Lung (tissue), 12 donors: ENCODE results near the gene BBOX1. TPM values are rescaled to one million over a fixed set of nuclear protein-coding genes. Genes with fewer than 3 reads are reported as not detected.
A peak's percentile ranks its signal among the peaks of the same experiment; 100 is the strongest.

Experiments used
- ATAC-seq: fragments of 200-7000 bp; cut with Tn5 transposase; one replicate; pipeline ENCODE4 v1.9.1; 2020; ENCODE audit warnings: moderate number of reproducible peaks; ENCODE audit not compliant: insufficient read depth, low FRiP score
- DNase-seq, 3 donors: peaks; one replicate each; pipeline ENCODE4 v3.0.0-alpha.2; 2013 to 2017
- H3K27ac ChIP-seq, 2 donors: one replicate each; pipeline ENCODE4 v1.5.1; 2013; ENCODE audit warnings: mild to moderate bottlenecking in 2 of 2, moderate library complexity in 2 of 2, control low read depth in 1 of 2, inconsistent platforms in 1 of 2, low read depth in 1 of 2, low read length in 1 of 2
- H3K27me3 ChIP-seq, 3 donors: one replicate each; pipeline ENCODE4 v1.5.1; 2013; ENCODE audit warnings: low read length in 2 of 3; ENCODE audit not compliant: control insufficient read depth in 3 of 3, insufficient read depth in 3 of 3
- H3K36me3 ChIP-seq, 4 donors: one replicate each; pipeline ENCODE4 v1.5.1; 2013; ENCODE audit warnings: low read length in 4 of 4, mild to moderate bottlenecking in 1 of 4, moderate library complexity in 1 of 4; ENCODE audit not compliant: control insufficient read depth in 4 of 4, insufficient read depth in 4 of 4
- H3K4me1 ChIP-seq, 5 donors: one replicate each; pipeline ENCODE4 v1.5.1; 2013; ENCODE audit warnings: low read length in 5 of 5, mild to moderate bottlenecking in 2 of 5, moderate library complexity in 1 of 5; ENCODE audit not compliant: control insufficient read depth in 5 of 5, insufficient read depth in 5 of 5
- H3K4me3 ChIP-seq: one replicate; pipeline ENCODE4 v1.5.1; 2013; ENCODE audit warnings: mild to moderate bottlenecking, control low read depth, moderate library complexity
- H3K9ac ChIP-seq, 2 donors: one replicate each; pipeline ENCODE4 v1.5.1; 2013; ENCODE audit warnings: low read length in 2 of 2, control low read depth in 1 of 2; ENCODE audit not compliant: insufficient read depth in 1 of 2
- H3K9me3 ChIP-seq, 4 donors: one replicate each; pipeline ENCODE4 v1.5.1; 2013; ENCODE audit warnings: low read length in 3 of 4, mild to moderate bottlenecking in 1 of 4, moderate library complexity in 1 of 4; ENCODE audit not compliant: control insufficient read depth in 4 of 4, insufficient read depth in 3 of 4
- WGBS, 2 donors: extraction: QIAGEN DNeasy Blood & Tissue Kit; methylation state at CpG; one replicate each; pipeline ENCODE4 v1.1.7; 2013; 5-methylcytosine and 5-hydroxymethylcytosine counted together
- polyA plus RNA-seq, 2 donors: library from polyadenylated mRNA; stranded (reverse); fragments of 200-250 nt; gene quantifications; one replicate each; pipeline ENCODE4 v1.2.1, GENCODE V29; 2013
- total RNA-seq, 2 donors: library from RNA; depleted of rRNA in 1 of 2; stranded (reverse); fragments of >200 nt in 1 of 2; gene quantifications; one replicate each; pipeline ENCODE4 v1.2.1, GENCODE V29; 2014 to 2021
- TF ChIP-seq, protein P1 (sequence below): IDR thresholded peaks from 2 replicates; pipeline ENCODE4 v1.5.1; 2012; ENCODE audit warnings: mild to moderate bottlenecking; ENCODE audit errors: control extremely low read depth, extremely low read depth
- donor health status: control.
- donor health status: control.
- donor health status: Bipolar disorder and iron deficiency.
- donor health status: healthy.
- donor health status: DM: yes; HTN: yes; CAD: no.

Gene BBOX1
- total and polyA plus RNA-seq, 4 donors, result 0.08 to 1.9 (median 0.69) TPM

DNA sequence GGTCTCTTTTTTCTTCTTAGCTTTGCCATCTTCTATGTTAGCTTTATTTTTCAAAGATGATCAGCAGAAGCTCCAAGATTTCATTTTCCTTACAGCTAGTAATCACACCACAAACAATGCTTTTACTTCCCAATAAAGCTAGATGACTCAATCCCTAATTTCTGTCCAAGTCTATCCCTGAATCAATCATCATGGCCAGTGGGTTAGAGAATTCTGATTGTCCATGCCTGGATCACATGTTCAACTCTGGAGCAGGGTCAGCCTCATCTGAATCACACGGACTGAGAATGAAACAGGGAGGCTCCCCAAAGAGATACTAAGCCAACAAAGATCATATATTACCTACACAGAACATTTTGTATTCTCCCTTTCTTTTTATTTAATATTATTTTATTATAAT is 79.6 kb downstream of the BBOX1 start:
- 73 to 89% methylated on average over 1 of the region's 1 CpG for WGBS, 2 donors
- no peaks in the 10 kb centered on the region for H3K4me1 ChIP-seq
- no peaks in the 10 kb centered on the region for H3K27me3 ChIP-seq
- no peak overlapping the region for H3K27ac ChIP-seq
- H3K36me3 ChIP-seq, result no peaks in the 10 kb centered on the region
- ATAC-seq (no peak), DNase-seq (no peak)
- no peaks in the 10 kb centered on the region for H3K9me3 ChIP-seq
- TF ChIP-seq, protein P1, sequence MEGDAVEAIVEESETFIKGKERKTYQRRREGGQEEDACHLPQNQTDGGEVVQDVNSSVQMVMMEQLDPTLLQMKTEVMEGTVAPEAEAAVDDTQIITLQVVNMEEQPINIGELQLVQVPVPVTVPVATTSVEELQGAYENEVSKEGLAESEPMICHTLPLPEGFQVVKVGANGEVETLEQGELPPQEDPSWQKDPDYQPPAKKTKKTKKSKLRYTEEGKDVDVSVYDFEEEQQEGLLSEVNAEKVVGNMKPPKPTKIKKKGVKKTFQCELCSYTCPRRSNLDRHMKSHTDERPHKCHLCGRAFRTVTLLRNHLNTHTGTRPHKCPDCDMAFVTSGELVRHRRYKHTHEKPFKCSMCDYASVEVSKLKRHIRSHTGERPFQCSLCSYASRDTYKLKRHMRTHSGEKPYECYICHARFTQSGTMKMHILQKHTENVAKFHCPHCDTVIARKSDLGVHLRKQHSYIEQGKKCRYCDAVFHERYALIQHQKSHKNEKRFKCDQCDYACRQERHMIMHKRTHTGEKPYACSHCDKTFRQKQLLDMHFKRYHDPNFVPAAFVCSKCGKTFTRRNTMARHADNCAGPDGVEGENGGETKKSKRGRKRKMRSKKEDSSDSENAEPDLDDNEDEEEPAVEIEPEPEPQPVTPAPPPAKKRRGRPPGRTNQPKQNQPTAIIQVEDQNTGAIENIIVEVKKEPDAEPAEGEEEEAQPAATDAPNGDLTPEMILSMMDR, result no peak
- H3K9ac ChIP-seq, result no peak overlapping the region
- H3K4me3 ChIP-seq, result no peak overlapping the region

DNA sequence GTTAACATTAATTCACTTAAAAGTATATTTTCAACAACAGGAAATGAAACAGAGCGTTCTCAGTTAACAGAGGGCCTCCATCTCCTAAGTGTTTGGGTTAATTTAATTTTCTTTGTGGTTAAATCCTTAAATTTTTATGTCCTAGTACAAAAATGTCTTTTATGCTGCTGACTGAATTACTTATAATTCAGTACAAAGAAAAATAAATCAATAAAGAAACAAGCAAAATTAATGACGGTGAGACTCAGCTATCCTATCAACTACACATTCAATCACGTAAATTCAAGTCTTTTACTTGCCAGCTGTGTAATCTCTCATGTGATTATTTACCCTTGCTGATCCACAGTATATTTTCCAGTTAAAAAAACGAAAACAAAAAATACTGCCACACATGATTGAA is 81.4 kb downstream of the BBOX1 start:
- no peaks in the 10 kb centered on the region for H3K4me1 ChIP-seq
- no peak overlapping the region for H3K4me3 ChIP-seq
- H3K36me3 ChIP-seq, result no peaks in the 10 kb centered on the region
- H3K27me3 ChIP-seq, result no peaks in the 10 kb centered on the region
- H3K9ac ChIP-seq, result no peak overlapping the region
- no peak overlapping the region for H3K27ac ChIP-seq
- H3K9me3 ChIP-seq, result no peaks in the 10 kb centered on the region
- TF ChIP-seq, protein P1, result no peak
- ATAC-seq (no peak), DNase-seq (no peak)
- WGBS, 2 donors, result 66 to 75% methylated on average over 4 of the region's 4 CpGs

DNA sequence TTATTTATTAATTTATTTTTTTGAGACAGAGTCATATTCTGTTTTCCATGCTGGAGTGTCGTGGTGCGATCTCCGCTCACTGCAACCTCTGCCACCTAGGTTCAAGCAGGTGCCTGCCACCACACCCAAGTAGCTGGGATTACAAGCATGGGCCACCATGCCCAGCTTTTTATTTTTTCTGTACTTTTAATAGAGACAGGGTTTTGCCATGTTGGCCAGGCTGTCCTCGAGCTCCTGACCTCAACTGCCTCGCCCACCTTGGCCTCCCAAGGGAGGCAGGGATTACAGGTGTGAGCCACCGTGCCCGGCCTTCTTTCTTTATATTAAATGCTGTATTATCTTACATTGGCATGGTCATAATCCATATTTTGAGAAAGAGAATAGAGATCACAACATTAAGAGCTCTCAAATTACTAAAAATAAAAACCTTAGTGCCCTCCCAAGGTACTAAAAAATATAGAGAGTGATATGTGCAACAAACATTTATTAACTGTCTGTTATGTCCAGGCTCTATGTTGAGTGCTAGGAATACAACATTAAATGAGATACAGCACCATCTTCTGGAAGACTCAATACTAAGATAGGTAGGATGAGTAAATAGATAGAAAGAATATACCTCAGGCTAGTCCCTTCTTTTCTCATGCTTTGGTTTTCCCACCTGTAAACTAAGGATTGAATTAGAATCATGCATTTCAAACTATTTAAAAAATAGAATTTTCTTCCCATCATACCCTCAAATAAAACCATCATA is 84.1 kb downstream of the BBOX1 start:
- Histone ChIP-seq H3K9me3 (no peaks in the 10 kb centered on the region), H3K27ac (no peak overlapping the region), H3K4me3 (no peak overlapping the region), H3K36me3 (no peaks in the 10 kb centered on the region), H3K9ac (no peak overlapping the region), H3K27me3 (no peaks in the 10 kb centered on the region), H3K4me1 (no peaks in the 10 kb centered on the region)
- DNase-seq (peak in 2 of 3 donors; percentile 24 to 37), ATAC-seq (no peak)
- 88 to 92% methylated on average over 7 of the region's 7 CpGs for WGBS, 2 donors
- TF ChIP-seq, protein P1, result no peak

DNA sequence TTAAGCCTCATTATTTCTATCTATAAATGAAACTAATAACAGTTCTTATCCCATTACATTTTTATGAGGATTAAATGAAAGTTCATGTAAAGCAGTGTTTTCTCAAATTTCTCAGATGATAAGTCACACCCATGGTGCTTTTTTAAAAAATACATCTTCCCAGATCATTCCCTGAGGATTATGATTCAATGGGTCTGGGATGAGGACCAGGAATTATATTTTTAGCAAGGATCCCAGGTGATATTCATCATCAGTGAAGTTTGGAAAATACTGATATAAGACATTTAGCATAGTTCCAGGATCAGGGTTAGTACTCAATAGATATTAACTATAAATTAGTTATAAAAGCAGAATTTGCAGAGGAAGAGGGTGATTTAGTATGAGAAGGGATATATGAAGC is 89.1 kb downstream of the BBOX1 start:
- DNase-seq (no peak), ATAC-seq (no peak)
- H3K4me3 ChIP-seq, result no peak overlapping the region
- H3K36me3 ChIP-seq, result no peaks in the 10 kb centered on the region
- H3K9me3 ChIP-seq, result peaks cover 0 to 5% (median 0%) of the 10 kb centered on the region in 4 donors
- H3K4me1 ChIP-seq, result no peaks in the 10 kb centered on the region
- TF ChIP-seq, protein P1, result no peak
- no peak overlapping the region for H3K27ac ChIP-seq
- H3K27me3 ChIP-seq, result no peaks in the 10 kb centered on the region
- no peak overlapping the region for H3K9ac ChIP-seq
